NCI-H2107 treated with DMSO at 0.1 percent for 48 hours (cell line): ENCODE data around the gene MAP4.

Source experiments
- DNase-seq: peaks from one replicate; lab custom pipeline; 2025; ENCODE audit not compliant: unreplicated experiment; lab: John Stamatoyannopoulos, UW

The MAP4 gene

DNA sequence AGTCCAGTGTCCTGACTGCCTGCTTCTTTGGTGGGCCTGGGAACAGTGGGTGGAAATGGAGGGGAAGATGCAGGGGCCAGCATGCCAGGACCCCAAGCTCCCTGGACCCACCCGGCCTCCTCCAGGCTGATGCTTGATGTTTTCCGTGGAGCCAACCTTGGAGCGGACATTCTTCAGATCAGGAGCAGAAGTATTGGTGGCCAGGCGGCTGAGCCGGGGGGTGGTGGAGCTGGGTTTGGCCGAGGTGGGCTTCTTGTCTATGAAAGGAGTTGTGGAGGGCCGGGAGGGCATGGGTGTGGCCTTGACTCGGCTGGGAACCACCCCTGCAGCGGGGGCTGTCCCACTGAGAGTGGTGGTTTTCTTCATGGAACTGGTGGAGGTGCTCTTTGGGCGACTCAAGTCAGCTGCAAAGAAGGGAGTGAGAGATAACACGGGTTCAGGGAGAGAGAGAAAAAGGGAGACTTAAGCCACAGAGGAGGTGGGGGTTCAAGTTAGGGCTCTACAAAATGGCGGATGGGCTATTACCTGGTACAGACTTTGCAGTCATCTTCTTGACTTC, 145.4 kb downstream of the MAP4 start:
- no peak for DNase-seq

DNA sequence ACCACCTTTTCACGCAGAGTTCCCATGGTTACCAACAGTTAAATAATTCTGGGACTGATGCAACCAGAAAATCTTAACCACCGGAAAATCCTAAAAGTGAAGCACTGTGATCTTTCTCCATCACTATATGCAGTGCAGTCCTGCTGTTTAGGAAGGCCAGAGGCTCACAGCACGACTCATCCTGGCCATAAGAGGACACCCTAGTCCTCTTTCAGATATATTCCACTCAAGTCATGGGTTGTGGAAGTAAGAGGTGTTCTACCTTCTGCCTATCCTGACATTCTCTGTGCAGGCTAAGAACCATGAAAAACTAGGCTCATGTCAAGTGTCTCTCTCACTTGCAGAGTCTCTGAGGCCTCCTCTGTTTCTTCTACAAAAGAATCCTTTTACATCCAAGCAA, 146.1 kb downstream of the MAP4 start:
- no peak for DNase-seq

DNA sequence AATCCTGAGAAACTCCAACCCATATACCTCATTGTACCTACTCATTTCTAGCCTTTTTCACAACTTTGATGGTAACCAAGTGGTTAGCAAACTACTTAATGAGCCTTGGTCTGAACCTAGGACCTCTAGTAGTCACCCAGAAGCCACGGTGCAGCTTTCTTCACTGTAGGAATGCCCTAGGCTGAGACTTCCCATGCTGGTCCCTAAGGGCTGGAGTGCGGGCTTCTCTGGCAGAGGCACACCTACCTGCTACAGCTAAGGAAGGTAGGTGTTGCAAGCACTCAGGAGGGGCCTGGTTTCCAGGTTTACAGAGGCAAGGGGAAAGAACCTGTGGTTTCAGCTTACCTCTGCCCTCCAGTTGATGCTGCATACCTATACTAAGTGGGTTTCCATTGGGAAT, 147.9 kb downstream of the MAP4 start:
- no peak for DNase-seq

DNA sequence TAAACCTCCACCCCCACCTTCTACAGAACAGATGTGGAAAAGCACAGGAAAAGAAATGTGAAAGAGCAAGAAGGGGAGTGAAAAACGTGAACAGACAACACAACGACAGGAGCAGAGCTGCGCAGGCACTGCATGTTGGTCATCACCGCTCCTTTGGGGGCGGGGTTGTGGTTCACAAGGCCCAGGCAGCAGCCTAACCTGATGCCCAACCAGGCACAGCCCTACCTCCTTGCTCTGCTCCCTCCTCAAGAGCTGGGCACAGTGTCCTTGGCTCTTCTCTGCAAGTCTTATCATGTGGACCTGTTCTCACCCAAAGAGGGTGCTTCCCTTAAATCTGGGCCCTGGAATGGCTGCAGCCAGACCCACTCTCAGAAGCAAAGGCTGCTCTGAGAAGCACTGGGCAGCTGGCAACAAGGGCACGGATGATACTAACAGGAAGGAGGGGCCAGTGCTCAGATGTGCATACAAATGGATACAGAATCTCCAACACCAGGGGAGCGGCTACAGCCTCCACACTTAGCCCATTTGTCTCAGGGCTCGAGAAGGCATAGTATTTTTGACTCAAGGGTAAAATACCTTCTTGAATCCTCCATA, 148.7 kb downstream of the MAP4 start:
- DNase-seq: no peak

DNA sequence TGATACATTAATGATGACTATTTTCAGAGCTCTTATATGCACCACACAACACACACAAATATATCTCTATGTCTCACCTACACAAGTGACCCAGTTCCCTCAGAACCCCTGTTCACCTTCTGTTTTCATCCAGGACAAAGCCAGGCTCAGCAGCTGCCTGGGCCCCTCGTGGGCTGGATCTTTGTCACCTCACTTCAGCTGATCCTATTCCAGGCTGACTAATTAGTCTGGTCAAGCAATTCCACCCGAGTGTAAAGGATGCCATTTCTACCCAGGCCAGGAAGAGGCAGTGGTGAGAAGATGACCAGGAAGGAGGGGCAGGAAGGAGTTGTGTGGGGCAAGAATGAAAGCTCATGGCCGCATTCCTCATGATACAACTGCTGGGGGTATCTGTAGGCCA, 151.0 kb downstream of the MAP4 start:
- DNase-seq: no peak

DNA sequence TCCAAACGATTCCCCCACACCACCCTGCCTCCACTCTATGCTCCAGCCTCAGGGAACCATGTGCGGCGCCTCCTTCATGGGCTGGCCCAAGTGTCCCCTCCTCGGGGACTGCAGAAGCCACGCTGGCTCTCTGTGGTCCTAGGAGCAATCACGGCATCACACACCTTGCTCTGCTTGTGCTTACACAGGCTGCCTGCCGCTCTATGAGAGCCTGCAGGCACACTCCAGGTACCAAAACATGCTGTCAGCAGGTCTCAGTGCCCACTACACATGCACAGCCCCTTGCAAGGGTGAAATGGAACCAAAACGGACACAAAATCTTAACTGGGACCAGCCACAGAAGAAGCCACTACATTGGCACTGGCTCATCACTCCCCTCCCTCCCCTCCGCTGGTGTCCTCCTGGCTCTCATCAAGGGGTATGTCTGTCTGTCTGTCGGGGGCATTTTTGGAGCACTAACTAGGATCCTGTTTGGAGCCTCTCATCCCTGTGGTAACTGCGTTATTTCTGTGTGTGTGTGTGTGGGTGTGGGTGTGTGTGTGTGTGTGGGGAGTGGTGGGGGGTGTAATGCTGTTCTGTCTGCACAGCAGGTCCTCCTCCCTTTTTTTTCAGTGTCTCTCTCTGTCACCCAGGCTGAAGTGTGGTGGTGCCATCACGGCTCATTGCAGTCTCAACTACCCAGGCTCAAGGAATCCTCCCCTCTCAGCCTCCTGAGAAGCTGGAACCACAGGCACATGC, 152.7 kb downstream of the MAP4 start:
- DNase-seq: no peak

DNA sequence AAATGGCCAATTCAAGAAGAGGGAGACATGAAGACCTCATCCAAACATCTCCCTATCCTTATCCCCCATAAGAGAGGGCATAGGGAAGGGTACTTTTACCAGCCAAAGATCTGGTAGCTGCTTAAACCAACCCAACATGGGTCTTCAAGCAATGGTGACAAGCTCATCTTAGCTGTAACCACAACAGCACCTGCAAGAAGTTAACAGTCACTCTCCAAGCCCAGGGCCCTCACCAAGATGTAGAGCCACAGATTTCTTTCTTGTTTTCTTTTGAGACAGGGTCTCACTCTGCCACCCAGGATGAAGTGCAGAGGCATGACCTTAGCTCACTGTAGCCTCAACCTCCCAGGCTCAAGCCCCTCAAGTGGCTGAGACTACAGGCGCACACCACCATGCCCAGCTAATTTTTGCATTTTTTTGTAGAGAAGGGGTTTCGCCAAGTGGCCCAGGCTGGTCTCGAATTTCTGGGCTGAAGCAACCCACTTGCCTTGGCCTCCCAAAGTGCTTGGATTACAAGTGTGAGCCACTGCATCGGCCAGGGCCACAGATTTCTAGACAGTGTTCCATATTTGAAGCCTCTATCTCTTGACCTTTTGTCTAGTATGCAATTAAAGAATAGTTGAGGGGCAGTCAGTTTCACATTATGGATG, 156.1 kb downstream of the MAP4 start:
- DNase-seq: no peak

DNA sequence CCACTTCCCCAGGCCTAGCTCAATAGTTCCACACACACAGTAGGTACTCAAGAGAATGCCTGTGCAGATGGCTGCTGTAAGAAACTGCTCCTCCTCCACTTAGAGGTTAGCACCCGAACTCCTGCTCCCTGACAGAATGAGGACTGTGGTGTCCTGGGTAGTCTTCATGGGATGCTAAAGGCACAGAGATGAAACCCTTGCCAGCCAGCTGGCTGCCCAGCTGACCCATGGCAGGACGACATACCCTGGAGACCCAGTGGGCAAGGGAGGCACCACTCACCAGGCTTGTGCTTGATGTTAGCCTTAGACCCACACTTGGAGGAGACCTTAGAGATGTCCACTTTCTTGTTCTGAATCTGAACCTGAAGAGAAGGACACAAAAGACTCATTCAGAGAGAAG, 159.1 kb downstream of the MAP4 start:
- no peak for DNase-seq

DNA sequence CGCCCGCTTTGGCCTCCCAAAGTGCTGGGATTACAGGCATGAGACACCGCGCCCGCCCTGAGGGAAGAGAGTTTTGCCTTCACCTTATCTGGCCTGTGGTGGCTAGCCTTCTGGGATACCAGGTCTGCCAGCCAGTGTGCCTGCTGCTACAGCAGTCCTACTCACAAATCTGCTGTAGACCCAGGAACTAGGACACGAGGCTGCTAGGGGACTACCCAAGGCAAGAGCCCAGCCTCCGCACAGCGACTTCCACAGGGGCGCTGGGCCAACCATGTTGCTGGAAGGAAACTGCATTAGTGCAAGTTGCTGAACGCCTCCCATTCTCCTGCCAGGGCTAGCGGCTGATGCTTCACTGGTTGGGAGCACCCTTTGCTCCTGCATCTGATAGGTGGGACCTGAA, 159.5 kb downstream of the MAP4 start:
- DNase-seq: no peak

DNA sequence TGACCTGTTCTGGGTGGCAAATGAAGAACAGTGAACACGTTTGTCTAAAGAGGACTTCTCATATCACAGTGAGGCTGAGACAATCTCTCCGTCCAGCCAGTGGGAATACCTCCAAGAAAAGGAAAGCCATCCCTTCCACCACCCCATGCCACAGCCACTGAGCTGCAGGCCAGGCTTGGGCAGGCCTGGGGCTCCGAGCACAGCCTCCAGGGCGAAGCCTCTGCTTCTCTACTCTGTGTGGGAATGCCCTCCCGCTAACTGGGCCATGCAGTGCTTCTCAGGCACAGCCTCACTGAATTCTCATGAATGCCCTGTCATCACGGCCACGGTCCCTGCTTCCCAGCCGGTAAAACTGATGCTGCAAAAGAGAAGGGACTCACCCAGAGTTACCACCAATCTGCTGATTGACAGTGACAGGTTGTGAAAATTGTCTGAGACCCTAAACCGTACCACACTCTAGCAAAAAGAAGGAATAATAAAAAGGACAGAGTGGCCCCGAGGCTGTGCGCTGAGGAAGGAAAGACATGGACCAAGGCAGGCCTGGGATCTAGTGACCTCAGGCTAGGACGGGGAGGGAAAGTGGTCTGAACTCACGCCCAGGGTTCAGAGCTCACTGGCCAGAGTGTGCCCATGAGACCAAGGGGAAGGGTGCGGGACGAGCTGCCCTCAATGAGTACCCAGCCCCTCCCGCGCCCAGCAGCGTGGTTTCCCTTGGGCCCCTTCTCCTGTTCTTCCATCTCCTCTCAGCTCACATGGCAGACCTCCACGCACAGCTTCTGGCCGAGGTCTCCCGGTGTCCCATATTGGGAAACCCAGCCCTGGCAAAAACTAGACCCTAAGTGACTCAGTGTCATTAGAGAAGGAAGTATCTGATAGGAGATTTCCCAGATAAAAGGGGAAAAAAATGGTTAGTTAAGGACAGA, 160.5 kb downstream of the MAP4 start:
- no peak for DNase-seq

DNA sequence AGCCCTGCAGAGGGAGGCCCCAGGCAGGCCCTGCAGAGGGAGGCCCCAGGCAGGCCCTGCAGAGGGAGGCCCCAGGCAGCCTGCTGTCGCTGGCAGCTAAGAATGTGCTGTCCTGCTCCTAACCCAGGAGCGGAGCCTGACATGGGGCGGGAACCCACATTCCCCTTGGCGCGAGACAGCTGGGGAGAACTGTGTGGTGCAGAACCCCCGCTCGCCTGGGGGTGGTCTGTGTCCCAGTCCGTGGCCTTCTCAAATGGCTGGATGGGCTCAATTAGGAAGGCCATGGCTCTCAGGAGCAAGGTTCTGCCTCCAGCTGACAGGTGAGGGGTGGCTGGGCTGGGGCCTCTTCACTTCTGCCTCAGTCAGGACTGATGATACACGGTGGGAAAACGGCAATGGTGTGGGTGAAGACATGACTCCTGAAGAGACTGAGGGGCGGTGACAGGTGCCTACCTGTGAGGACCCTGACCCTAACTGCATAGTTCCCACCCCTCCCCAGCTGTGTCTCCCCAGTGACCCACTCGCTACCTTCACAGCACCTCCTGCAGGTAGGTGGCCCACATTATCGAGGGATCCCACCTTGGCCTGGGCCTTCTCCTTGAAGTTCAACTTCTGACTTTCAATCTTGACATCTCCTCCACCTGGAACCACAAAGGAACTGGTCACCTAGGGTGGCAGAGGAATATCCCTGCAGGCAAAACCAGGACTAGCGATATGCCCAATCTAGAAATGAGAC, 161.3 kb downstream of the MAP4 start:
- DNase-seq: no peak

DNA sequence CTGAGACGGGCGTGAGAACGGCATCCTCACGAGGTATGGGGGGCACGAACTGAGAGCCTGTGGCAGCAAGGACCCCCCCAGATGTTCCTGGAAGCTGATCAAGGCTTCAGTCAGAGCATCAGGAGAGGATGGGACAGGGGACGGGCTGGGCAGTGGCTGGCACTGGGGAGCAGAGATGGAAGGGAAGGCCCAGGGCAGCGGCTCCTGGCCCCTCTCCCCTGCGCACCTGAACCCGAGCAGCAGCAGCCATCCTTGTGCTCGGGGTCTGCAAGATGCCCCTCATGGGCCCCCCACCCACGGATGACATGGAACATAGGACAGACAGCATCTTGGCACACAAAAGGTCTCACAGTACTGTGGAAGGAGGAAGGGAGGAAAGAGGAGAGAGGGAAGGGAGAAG, 161.9 kb downstream of the MAP4 start:
- no peak for DNase-seq

DNA sequence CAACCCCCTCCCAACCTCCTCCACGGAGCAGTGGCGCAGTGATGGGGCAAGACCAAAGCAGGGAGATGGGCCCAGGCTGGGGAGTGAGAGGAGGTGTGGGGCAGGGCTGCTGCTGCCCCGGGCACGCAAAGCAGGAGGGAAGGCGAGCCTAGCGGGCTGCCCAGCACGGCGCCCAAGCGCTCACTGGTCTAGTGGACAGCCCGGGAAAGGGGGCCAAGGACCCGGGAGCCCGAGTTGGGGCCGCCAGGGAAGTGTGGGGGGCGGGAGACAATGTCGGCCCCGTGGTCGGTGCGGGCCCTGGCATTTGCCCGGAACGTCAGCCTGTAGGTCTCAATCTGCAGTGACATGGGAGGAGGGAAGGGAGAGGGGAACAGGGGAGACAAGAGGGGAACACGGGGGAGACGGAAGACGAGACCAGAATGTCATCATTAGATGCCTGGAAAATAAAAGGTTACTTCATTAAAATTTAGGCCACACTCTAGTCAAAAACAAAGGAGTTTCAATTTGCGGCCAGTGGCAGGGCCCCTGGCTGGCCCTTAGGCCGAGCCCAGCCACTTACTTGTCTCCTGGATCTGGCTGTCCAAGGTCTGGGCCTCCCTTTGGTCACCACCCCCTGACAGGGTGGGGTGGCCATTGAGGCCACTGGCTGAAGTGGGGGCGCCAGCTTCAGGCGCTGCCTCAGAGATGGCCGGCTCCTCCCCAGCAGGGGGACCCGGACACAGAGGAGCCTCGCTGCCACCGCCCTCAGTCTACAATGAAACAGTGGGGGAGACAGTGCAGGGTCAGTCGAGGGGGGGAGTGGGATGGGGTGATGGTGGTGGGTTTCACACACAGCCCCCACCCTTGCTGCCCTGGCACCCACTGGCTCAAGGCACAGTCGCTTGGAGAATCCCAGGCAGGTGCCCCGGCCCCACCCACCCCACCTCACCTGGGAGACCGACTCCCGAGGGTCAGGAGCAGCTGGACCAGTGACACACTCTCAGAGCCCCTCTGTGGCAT, 163.3 kb downstream of the MAP4 start:
- no peak for DNase-seq

DNA sequence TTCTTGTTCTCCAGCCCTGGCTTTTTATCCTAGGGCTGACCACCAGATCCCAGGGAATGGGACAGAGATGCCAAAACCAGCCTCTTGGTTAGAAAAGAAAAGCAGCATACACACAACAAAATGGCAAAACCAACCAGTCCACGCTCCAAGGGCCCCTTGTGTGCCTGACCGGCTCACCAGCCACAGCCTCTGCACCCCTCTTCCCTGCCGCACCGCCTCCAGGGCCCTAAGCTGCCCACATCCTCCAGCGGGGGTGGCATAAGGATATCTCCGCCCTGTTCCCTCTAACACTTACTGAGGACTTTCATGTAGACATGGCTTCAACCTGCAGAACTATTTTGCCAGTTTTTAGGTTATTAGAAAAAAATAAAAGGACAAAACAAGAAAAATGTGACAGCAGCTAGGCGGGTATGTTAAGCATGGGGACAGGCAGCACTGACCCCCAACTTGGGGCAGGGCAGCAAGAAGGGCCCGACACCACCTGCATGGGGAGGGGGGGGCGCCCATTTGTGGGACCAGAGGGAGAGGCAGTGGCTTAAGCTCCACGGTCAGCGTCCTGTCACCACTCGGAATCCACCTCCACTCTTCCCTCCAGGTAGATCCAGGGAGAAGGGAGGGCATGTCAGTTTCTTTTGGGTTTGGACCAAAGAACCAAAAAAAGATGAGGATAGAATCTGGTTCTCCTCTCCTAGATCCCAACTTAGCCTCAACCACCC, 164.2 kb downstream of the MAP4 start:
- DNase-seq: no peak

DNA sequence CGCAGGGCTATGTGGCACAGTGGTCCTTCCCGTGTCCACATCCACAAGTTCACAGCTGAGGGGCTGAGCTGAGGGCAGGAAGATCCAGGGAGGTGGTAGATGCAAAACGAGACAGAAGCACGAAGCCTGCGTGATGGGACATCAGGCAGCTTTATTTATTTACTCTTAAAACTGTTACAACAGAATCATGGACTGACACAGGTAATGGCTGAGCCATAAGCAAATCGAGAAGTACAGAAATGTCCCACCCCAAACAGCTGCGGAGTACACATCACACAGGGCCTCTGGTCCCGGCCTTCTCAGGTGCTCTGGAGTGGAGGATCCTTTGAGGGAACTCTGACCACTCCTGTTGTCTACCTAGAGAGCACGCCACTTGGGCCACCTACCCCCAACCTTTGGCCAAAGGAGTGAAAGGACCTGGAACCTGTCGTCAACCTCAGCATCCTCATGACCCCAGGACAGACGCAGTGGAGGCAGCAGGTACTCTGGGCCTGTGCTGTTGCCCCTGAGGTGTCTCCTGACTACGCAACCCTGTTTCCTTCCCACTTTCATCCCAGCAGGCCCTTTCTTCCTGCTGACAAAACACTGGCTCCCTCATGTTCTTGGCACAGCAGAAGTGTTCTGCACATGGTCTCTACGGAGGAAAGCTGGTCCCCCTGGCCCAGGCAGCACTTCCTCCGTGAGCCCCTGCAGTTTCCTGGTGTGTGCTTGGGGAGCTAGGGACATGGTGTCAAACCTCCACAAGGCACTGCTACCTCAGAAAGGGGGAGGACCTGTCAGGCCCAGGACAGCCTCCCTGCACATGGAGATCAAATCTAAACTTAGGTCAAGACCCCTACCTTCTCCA, 165.4 kb downstream of the MAP4 start:
- no peak for DNase-seq

DNA sequence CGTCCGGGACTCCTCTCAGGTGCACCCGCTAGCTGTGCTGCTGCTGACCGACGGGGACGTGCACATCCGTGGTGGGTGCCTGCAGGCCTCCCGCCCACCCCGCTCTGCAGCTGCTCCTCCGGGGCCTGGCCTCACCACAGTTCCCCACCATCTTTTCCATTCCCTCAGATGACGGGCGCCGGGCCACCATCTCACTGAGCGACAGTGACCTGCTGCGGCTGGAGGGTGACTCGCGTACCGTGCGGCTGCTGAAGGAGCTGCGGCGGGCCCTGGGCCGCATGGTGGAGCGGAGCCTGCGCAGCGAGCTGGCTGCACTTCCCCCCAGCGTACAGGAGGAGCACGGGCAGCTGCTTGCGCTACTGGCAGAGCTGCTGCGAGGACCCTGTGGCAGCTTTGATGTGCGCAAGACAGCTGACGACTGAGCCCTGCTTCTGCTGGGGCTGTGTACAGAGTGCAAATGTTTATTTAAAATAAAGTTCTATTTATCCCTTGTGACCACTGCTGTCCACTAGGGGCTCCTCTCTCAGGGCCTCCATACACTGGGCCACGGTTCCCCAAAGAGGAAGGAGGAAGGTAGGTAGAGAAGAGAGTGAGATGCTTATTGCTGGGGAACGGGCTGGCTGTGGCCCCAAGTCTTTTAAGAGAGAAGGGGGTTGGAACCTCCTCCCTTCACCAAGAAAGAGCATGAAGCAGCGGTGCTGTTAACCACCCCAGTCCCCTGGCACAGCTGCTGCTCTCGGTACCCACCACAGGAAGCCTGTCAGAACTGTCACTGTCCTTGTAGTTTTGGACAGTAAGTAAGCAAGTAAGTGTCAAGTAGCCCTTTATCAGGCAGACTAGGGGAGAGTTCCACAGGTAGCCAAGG, 166.3 kb downstream of the MAP4 start:
- no peak for DNase-seq

DNA sequence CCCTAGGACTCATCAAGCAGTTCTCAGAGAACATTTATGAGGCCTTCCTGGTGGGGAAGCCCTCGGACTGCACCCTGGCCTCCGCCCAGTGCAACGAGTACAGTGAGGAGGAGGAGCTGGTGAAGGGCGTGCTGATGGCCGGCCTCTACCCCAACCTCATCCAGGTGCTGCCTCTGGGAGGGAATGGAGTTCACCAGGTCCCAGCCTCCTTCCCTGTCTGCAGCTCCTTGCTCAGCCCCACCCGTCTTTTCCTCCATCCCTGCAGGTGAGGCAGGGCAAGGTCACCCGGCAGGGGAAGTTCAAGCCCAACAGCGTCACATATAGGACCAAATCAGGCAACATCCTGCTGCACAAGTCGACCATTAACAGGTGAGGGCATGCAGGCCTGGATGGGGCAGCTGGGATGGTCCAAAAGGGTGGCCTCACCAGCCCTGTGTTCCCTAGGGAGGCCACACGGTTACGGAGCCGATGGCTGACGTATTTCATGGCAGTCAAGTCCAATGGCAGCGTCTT, 167.0 kb downstream of the MAP4 start:
- no peak for DNase-seq
